Stimulated activated CD4-positive, alpha-beta T cell treated with anti-CD3 and anti-CD28 coated beads, Interleukin-15, amount 100 ng/mL, for 1 hour (primary cell): ENCODE measurements around the gene INCA1.

Experiments
- DNase-seq, 2 donors: peaks; one replicate each; pipeline ENCODE4 v3.0.0-alpha.2; 2020; ENCODE audit warnings: low read depth in 1 of 2, low spot score in 1 of 2

The INCA1 gene

GRCh38 chr17:4971826-4972225 is 25.5 kb downstream of the INCA1 start:
- no peak for DNase-seq

GRCh38 chr17:4970273-4970672 is 27.0 kb downstream of the INCA1 start:
- no peak for DNase-seq

GRCh38 chr17:4969551-4970173 is 27.7 kb downstream of the INCA1 start:
- DNase-seq = no peak

- DNase-seq = no peak
Measured at GRCh38 chr17:4969047-4969550, 28.2 kb downstream of the INCA1 start.

- DNase-seq = no peak
Measured at GRCh38 chr17:4968486-4969046, 28.8 kb downstream of the INCA1 start.

GRCh38 chr17:4967539-4968485 is 29.5 kb downstream of the INCA1 start, which contains the start of gene SPAG7:
TSS of gene SPAG7 (minus strand) at chr17:4967817. CDS start at chr17:4967804, 13 bp downstream.
- peak; percentile 86 to 93 for DNase-seq

- DNase-seq = peak; percentile 75 to 89
Measured at GRCh38 chr17:4966844-4967538, 30.3 kb downstream of the INCA1 start.

- no peak for DNase-seq
Measured at GRCh38 chr17:4965311-4965986, 31.9 kb downstream of the INCA1 start.

GRCh38 chr17:4960279-4960922 is 36.9 kb downstream of the INCA1 start:
- DNase-seq = no peak

GRCh38 chr17:4959261-4959965 is 37.9 kb downstream of the INCA1 start:
- no peak for DNase-seq

GRCh38 chr17:4958102-4958501 is 39.2 kb downstream of the INCA1 start:
- no peak for DNase-seq

GRCh38 chr17:4956493-4957061 is 40.7 kb downstream of the INCA1 start:
- DNase-seq = no peak

- DNase-seq = no peak
Measured at GRCh38 chr17:4955091-4955490, 42.2 kb downstream of the INCA1 start.

GRCh38 chr17:4953451-4953961 is 43.8 kb downstream of the INCA1 start:
- no peak for DNase-seq

- no peak for DNase-seq
Measured at GRCh38 chr17:4951486-4951885, 45.8 kb downstream of the INCA1 start.

- no peak for DNase-seq
Measured at GRCh38 chr17:4950746-4951204, 46.5 kb downstream of the INCA1 start, which contains the start of gene ENO3. TSS of gene ENO3 (plus strand) at chr17:4951119. CDS start at chr17:4951830, 711 bp downstream.

GRCh38 chr17:4950075-4950745 is 47.1 kb downstream of the INCA1 start:
- peak in 1 of 2 donors; percentile 58 for DNase-seq
